HEK293 (cell line): Measurements from ENCODE around the gene CTPS2.
A peak's percentile ranks its signal among the peaks of the same experiment; 100 is the strongest.

ENCODE experiments used
- EGR2 ChIP-seq: fragments of 450-650 bp; formaldehyde crosslinking; IDR thresholded peaks from 2 replicates; pipeline ENCODE4 v1.5.1; 2016; ENCODE audit warnings: low read depth, missing biosample characterization, missing genetic modification characterization
- GLI2 ChIP-seq: fragments of 450-650 bp; formaldehyde crosslinking; IDR thresholded peaks from 2 replicates; pipeline ENCODE4; 2017; ENCODE audit warnings: missing biosample characterization, missing genetic modification characterization, low read depth, borderline replicate concordance
- GLIS2 ChIP-seq: fragments of 450-650 bp; formaldehyde crosslinking; IDR thresholded peaks from 2 replicates; pipeline ENCODE4 v1.5.1; 2016; ENCODE audit warnings: missing biosample characterization, missing genetic modification characterization
- KLF9 ChIP-seq: fragments of 450-650 bp; formaldehyde crosslinking; IDR thresholded peaks from 2 replicates; pipeline ENCODE4 v1.5.1; 2016; ENCODE audit warnings: missing biosample characterization, missing genetic modification characterization, low read depth
- SP3 ChIP-seq: fragments of 450-650 bp; formaldehyde crosslinking; IDR thresholded peaks from 2 replicates; pipeline ENCODE4 v1.5.1; 2016; ENCODE audit warnings: missing biosample characterization, missing genetic modification characterization
- ZFHX2 ChIP-seq: fragments of 450-650 bp; formaldehyde crosslinking; conservative IDR thresholded peaks from 2 replicates; pipeline ENCODE4 v1.5.1; 2016; ENCODE audit warnings: missing biosample characterization, missing genetic modification characterization
- ZNF10 ChIP-seq: fragments of 450-650 bp; formaldehyde crosslinking; IDR thresholded peaks from 2 replicates; pipeline ENCODE4 v1.5.1; 2017; ENCODE audit warnings: missing biosample characterization, missing genetic modification characterization
- ZNF138 ChIP-seq: fragments of 450-650 bp; formaldehyde crosslinking; IDR thresholded peaks from 2 replicates; pipeline ENCODE4 v1.5.1; 2016; ENCODE audit warnings: missing biosample characterization, missing genetic modification characterization, borderline replicate concordance
- ZNF140 ChIP-seq: fragments of 450-650 bp; formaldehyde crosslinking; IDR thresholded peaks from 2 replicates; pipeline ENCODE4 v1.5.1; 2016; ENCODE audit warnings: missing biosample characterization, missing genetic modification characterization
- ZNF501 ChIP-seq: fragments of 450-650 bp; formaldehyde crosslinking; IDR thresholded peaks from 2 replicates; pipeline ENCODE4 v1.5.1; 2016; ENCODE audit warnings: missing biosample characterization, missing genetic modification characterization
- ZNF548 ChIP-seq: fragments of 450-650 bp; formaldehyde crosslinking; IDR thresholded peaks from 2 replicates; pipeline ENCODE4 v1.5.1; 2016; ENCODE audit warnings: missing biosample characterization, missing genetic modification characterization
- ZNF623 ChIP-seq: fragments of 450-650 bp; formaldehyde crosslinking; IDR thresholded peaks from 2 replicates; pipeline ENCODE4 v1.5.1; 2016; ENCODE audit warnings: missing biosample characterization, missing genetic modification characterization
- ZNF658 ChIP-seq: fragments of 450-650 bp; formaldehyde crosslinking; IDR thresholded peaks from 2 replicates; pipeline ENCODE4; 2016; ENCODE audit warnings: missing biosample characterization, missing genetic modification characterization
- ZNF677 ChIP-seq: fragments of 450-650 bp; IDR thresholded peaks from 2 replicates; pipeline ENCODE4 v1.5.0; 2018; ENCODE audit warnings: missing biosample characterization, mild to moderate bottlenecking, missing genetic modification characterization, moderate library complexity
- ZNF843 ChIP-seq: fragments of 450-650 bp; formaldehyde crosslinking; IDR thresholded peaks from 2 replicates; pipeline ENCODE4 v1.5.1; 2016; ENCODE audit warnings: missing biosample characterization, missing genetic modification characterization
- ZXDB ChIP-seq: fragments of 450-650 bp; formaldehyde crosslinking; IDR thresholded peaks from 2 replicates; pipeline ENCODE4 v1.5.1; 2016; ENCODE audit warnings: missing biosample characterization, missing genetic modification characterization
- TF ChIP-seq, protein P1 (sequence below): fragments of 450-650 bp; formaldehyde crosslinking; IDR thresholded peaks from 2 replicates; pipeline ENCODE4 v1.5.1; 2016; ENCODE audit warnings: missing biosample characterization, missing genetic modification characterization
- TF ChIP-seq, protein P2 (sequence below): fragments of 450-650 bp; formaldehyde crosslinking; IDR thresholded peaks from 2 replicates; pipeline ENCODE4 v1.5.1; 2016; ENCODE audit warnings: missing biosample characterization, missing genetic modification characterization
- TF ChIP-seq, protein P3 (sequence below): fragments of 450-650 bp; formaldehyde crosslinking; IDR thresholded peaks from 2 replicates; pipeline ENCODE4 v1.5.1; 2016; ENCODE audit warnings: missing biosample characterization, missing genetic modification characterization
- TF ChIP-seq, protein P4 (sequence below): fragments of 450-650 bp; formaldehyde crosslinking; optimal IDR thresholded peaks from 2 replicates; pipeline ENCODE3; 2016; ENCODE audit warnings: missing biosample characterization, mild to moderate bottlenecking, missing genetic modification characterization

The CTPS2 gene

DNA sequence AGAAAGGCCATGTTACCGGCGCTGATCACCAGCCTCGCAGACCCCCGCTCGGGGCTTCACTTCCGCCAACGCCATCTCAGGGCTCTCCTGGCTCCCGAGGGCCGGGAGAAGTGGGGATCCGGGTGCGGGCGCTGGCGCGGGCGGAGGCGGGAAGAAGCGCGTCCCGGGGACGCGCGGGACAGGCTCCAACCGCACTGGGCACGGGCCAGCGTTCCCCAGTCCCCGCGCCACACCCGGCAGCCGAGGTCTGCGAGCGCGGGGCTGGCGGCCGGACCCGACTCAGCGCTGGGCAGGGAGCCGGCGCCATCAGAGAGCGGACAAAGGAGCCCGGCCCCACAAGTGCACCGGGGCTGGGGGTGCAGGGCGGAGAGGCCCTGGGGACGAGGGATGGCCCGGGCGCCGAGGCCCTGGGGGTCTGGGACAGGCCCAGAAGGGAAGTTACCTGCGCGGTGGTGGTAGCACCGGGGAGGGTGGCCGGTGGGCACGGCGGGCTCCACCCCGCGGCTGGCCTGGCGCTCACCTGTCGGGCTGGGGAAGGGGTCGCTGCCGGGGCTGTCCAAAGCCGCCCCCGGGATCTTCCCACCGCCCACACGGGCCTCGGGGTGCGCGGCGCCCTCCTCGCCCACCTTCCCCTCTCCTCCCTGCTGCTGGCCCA is 449 bp downstream of the CTPS2 start (continued):
- TF ChIP-seq, protein P1, sequence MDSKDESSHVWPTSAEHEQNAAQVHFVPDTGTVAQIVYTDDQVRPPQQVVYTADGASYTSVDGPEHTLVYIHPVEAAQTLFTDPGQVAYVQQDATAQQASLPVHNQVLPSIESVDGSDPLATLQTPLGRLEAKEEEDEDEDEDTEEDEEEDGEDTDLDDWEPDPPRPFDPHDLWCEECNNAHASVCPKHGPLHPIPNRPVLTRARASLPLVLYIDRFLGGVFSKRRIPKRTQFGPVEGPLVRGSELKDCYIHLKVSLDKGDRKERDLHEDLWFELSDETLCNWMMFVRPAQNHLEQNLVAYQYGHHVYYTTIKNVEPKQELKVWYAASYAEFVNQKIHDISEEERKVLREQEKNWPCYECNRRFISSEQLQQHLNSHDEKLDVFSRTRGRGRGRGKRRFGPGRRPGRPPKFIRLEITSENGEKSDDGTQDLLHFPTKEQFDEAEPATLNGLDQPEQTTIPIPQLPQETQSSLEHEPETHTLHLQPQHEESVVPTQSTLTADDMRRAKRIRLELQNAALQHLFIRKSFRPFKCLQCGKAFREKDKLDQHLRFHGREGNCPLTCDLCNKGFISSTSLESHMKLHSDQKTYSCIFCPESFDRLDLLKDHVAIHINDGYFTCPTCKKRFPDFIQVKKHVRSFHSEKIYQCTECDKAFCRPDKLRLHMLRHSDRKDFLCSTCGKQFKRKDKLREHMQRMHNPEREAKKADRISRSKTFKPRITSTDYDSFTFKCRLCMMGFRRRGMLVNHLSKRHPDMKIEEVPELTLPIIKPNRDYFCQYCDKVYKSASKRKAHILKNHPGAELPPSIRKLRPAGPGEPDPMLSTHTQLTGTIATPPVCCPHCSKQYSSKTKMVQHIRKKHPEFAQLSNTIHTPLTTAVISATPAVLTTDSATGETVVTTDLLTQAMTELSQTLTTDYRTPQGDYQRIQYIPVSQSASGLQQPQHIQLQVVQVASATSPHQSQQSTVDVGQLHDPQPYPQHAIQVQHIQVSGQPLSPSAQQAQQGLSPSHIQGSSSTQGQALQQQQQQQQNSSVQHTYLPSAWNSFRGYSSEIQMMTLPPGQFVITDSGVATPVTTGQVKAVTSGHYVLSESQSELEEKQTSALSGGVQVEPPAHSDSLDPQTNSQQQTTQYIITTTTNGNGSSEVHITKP: no peak
- TF ChIP-seq SP3 (tag by site-specific recombination) (0 out of 2 replicates have a peak, but pooled peaks have one; percentile 25), GLIS2 (tag by site-specific recombination) (peak; percentile 50; the same call in 1 of the 2 replicates), KLF9 (tag by site-specific recombination) (no peak), GLI2 (tag by site-specific recombination) (no peak), ZNF138 (tag by site-specific recombination) (no peak), ZNF677 (tag by site-specific recombination) (no peak), ZXDB (tag by site-specific recombination) (no peak), EGR2 (tag by site-specific recombination) (peak; percentile 68), ZNF658 (no peak), ZFHX2 (peak; percentile 89), ZNF501 (tag by site-specific recombination) (peak; percentile 51; the same call in 1 of the 2 replicates), ZNF843 (tag by site-specific recombination) (no peak), ZNF140 (tag by site-specific recombination) (no peak), ZNF623 (tag by site-specific recombination) (no peak), ZNF548 (no peak), ZNF10 (tag by site-specific recombination) (no peak)
- TF ChIP-seq, protein P2, sequence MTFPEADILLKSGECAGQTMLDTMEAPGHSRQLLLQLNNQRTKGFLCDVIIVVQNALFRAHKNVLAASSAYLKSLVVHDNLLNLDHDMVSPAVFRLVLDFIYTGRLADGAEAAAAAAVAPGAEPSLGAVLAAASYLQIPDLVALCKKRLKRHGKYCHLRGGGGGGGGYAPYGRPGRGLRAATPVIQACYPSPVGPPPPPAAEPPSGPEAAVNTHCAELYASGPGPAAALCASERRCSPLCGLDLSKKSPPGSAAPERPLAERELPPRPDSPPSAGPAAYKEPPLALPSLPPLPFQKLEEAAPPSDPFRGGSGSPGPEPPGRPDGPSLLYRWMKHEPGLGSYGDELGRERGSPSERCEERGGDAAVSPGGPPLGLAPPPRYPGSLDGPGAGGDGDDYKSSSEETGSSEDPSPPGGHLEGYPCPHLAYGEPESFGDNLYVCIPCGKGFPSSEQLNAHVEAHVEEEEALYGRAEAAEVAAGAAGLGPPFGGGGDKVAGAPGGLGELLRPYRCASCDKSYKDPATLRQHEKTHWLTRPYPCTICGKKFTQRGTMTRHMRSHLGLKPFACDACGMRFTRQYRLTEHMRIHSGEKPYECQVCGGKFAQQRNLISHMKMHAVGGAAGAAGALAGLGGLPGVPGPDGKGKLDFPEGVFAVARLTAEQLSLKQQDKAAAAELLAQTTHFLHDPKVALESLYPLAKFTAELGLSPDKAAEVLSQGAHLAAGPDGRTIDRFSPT (tag by site-specific recombination): no peak
- TF ChIP-seq, protein P3, sequence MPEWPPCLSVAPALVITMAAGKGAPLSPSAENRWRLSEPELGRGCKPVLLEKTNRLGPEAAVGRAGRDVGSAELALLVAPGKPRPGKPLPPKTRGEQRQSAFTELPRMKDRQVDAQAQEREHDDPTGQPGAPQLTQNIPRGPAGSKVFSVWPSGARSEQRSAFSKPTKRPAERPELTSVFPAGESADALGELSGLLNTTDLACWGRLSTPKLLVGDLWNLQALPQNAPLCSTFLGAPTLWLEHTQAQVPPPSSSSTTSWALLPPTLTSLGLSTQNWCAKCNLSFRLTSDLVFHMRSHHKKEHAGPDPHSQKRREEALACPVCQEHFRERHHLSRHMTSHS (tag by site-specific recombination): no peak
- TF ChIP-seq, protein P4, sequence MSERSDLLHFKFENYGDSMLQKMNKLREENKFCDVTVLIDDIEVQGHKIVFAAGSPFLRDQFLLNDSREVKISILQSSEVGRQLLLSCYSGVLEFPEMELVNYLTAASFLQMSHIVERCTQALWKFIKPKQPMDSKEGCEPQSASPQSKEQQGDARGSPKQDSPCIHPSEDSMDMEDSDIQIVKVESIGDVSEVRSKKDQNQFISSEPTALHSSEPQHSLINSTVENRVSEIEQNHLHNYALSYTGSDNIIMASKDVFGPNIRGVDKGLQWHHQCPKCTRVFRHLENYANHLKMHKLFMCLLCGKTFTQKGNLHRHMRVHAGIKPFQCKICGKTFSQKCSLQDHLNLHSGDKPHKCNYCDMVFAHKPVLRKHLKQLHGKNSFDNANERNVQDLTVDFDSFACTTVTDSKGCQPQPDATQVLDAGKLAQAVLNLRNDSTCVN (tag by site-specific recombination): peak; percentile 77
- TF ChIP-seq, all 188 proteins: peak for 12
